B cell (primary cell): ENCODE measurements around the gene TARBP2. TPM values are rescaled to one million over a fixed set of nuclear protein-coding genes. Genes with fewer than 3 reads are reported as not detected.

Source experiments
- ATAC-seq: fragments of 200-7000 bp; cut with Tn5 transposase; one replicate; pipeline ENCODE4 v1.10.0; 2021; ENCODE audit warnings: low read depth, mild to moderate bottlenecking, moderate number of reproducible peaks, moderate library complexity
- CTCF ChIA-PET: fragments of 350-600 bp; sonication (Branson Sonifier 250); formaldehyde crosslinking; loops from one replicate; lab custom pipeline; 2021; ENCODE audit warnings: antibody characterized with exemption, inconsistent platforms; lab: Charles Lee
- POLR2A ChIA-PET: fragments of 350-600 bp; sonication (Branson Sonifier 250); formaldehyde crosslinking; loops from one replicate; lab custom pipeline; 2021; ENCODE audit warnings: antibody characterized with exemption; lab: Charles Lee
- DNase-seq: peaks from one replicate; pipeline ENCODE4 v3.0.0; 2013
- H2AFZ ChIP-seq: 2 replicates; pipeline ENCODE4 v1.6.1; 2012; ENCODE audit warnings: mild to moderate bottlenecking, low read depth, low read length; ENCODE audit not compliant: insufficient read depth, poor library complexity, severe bottlenecking
- H3K27ac ChIP-seq, 2 donors: 1 replicate in 1 of 2; 2 replicates in 1 of 2; pipeline ENCODE4 v1.5.1; 2012 to 2013; ENCODE audit warnings: low read length in 2 of 2, mild to moderate bottlenecking in 2 of 2, moderate library complexity in 1 of 2
- H3K27me3 ChIP-seq, 4 experiments: fragments of 200-600 bp in 1 of 4; sonication (generic) in 1 of 4; replicated peaks in 1 of 4; 1 replicate in 2 of 4; 2 replicates in 2 of 4; pipeline versions ENCODE4 v1.6.1 to v1.7.0; 2013 to 2016; ENCODE audit warnings: low read length in 3 of 4, mild to moderate bottlenecking in 2 of 4, mixed read lengths in 1 of 4, moderate library complexity in 1 of 4; ENCODE audit not compliant: insufficient read depth in 4 of 4, control insufficient read depth in 3 of 4; ENCODE audit errors: control extremely low read depth in 1 of 4
- H3K36me3 ChIP-seq, 2 experiments: replicated peaks in 1 of 2; 1 replicate in 1 of 2; 2 replicates in 1 of 2; pipeline versions ENCODE4 v1.6.1 to v1.7.1; 2013; ENCODE audit warnings: low read length in 1 of 2; ENCODE audit not compliant: insufficient read depth in 2 of 2, control insufficient read depth in 1 of 2; ENCODE audit errors: control extremely low read depth in 1 of 2, extremely low read depth in 1 of 2
- H3K4me1 ChIP-seq, 2 donors: fragments of 200-600 bp in 1 of 2; sonication (generic) in 1 of 2; 1 replicate in 1 of 2; 2 replicates in 1 of 2; pipeline versions ENCODE4 v1.5.1 to v1.6.1; 2013 to 2017; ENCODE audit warnings: low read length in 2 of 2; ENCODE audit not compliant: control insufficient read depth in 2 of 2, insufficient read depth in 2 of 2
- H3K4me2 ChIP-seq: replicated peaks from 2 replicates; pipeline ENCODE3; 2012; ENCODE audit warnings: mild to moderate bottlenecking, low read depth, low read length; ENCODE audit not compliant: poor library complexity, severe bottlenecking
- H3K4me3 ChIP-seq, 5 experiments: fragments of 200-600 bp in 1 of 5; sonication (generic) in 1 of 5; 1 replicate in 3 of 5; 2 replicates in 2 of 5; pipeline versions ENCODE4 v1.5.1 to v1.7.0; 2011 to 2016; ENCODE audit warnings: low read length in 4 of 5, mild to moderate bottlenecking in 4 of 5, low read depth in 2 of 5, control low read depth in 1 of 5, moderate library complexity in 1 of 5; ENCODE audit not compliant: insufficient read depth in 1 of 5; ENCODE audit errors: control extremely low read depth in 1 of 5, extremely low read depth in 1 of 5
- H3K79me2 ChIP-seq: fragments of 200-600 bp; sonication (generic); one replicate; pipeline ENCODE4 v1.6.0; 2016; ENCODE audit warnings: low read length; ENCODE audit not compliant: control insufficient read depth, insufficient read depth
- H3K9ac ChIP-seq: fragments of 200-600 bp; sonication (generic); 2 replicates; pipeline ENCODE4 v1.6.1; 2017; ENCODE audit warnings: mild to moderate bottlenecking, low read length, moderate library complexity
- H3K9me3 ChIP-seq, 3 donors: one replicate each; pipeline versions ENCODE4 v1.6.1 to v1.7.1; 2013; ENCODE audit warnings: low read length in 2 of 3; ENCODE audit not compliant: control insufficient read depth in 2 of 3, insufficient read depth in 1 of 3; ENCODE audit errors: control extremely low read depth in 1 of 3
- H4K20me1 ChIP-seq: 2 replicates; pipeline ENCODE4 v1.6.0; 2012; ENCODE audit warnings: mild to moderate bottlenecking, low read length; ENCODE audit not compliant: insufficient read depth, control insufficient read depth, poor library complexity, severe bottlenecking
- H3K27ac Mint-ChIP-seq: one replicate; pipeline ENCODE4 v1.8.0; 2021; ENCODE audit warnings: mixed read lengths
- H3K27me3 Mint-ChIP-seq: one replicate; pipeline ENCODE4 v1.8.0; 2021; ENCODE audit warnings: mixed read lengths
- H3K4me1 Mint-ChIP-seq: one replicate; pipeline ENCODE4 v1.8.0; 2021; ENCODE audit warnings: mixed read lengths
- H3K4me3 Mint-ChIP-seq: one replicate; pipeline ENCODE4 v1.8.0; 2021; ENCODE audit warnings: mixed read lengths
- H3K9me3 Mint-ChIP-seq: one replicate; pipeline ENCODE4 v1.8.0; 2022; ENCODE audit warnings: mixed read lengths; ENCODE audit not compliant: insufficient read depth
- CTCF ChIP-seq: fragments of 200-600 bp; IDR thresholded peaks from one replicate; pipeline ENCODE4 v1.8.0; 2022; ENCODE audit warnings: antibody characterized with exemption, mild to moderate bottlenecking
- EZH2 ChIP-seq: IDR thresholded peaks from 2 replicates; pipeline ENCODE4 v1.6.1; 2012; ENCODE audit warnings: borderline replicate concordance, low read depth, mild to moderate bottlenecking, moderate library complexity, low read length; ENCODE audit not compliant: insufficient read depth, poor library complexity, severe bottlenecking
- WGBS: methylation state at CpG from one replicate; pipeline ENCODE4 v1.1.5; 2013; ENCODE audit warnings: missing lambda C conversion rate; ENCODE audit not compliant: insufficient coverage; 5-methylcytosine and 5-hydroxymethylcytosine counted together
- intact Hi-C: fragments of 100-400 bp; cut with micrococcal nuclease; formaldehyde crosslinking; loops from one replicate; pipeline ENCODE4 v1.10.0; 2022
- polyA plus RNA-seq: library from polyadenylated mRNA; depleted of rRNA; stranded (reverse); fragments of >200 nt; gene quantifications from 2 replicates; pipeline ENCODE4 v1.2.3, GENCODE V29; 2012
- total RNA-seq, 2 donors: library from RNA; stranded (reverse); fragments of 120-200 nt in 1 of 2; gene quantifications; 1 replicate in 1 of 2; 2 replicates in 1 of 2; pipeline versions ENCODE4 v1.2.3 to v1.2.4, GENCODE V29; 2013 to 2022

The TARBP2 gene
- total and polyA plus RNA-seq, 2 donors (not counting 1 experiment from before 2014, with no cell fraction given) = 41.6 to 47.2 TPM

GRCh38 chr12:53467880-53468279 lies 33.2 kb upstream of the TARBP2 start:
- H4K20me1 ChIP-seq = peaks cover 87% of the 10 kb centered on the region
- Mint-ChIP-seq H3K27ac (no peak overlapping the region), H3K27me3 (no peaks in the 10 kb centered on the region), H3K9me3 (no peaks in the 10 kb centered on the region), H3K4me3 (no peak overlapping the region), H3K4me1 (peaks cover 4% of the 10 kb centered on the region)
- H3K4me1 ChIP-seq = no peaks in the 10 kb centered on the region
- ATAC-seq (no peak), DNase-seq (no peak)
- no peak overlapping the region for H3K9ac ChIP-seq
- H3K36me3 ChIP-seq = peaks cover 22 to 99% of the 10 kb centered on the region in 2 experiments
- no peak overlapping the region for H3K4me3 ChIP-seq
- H3K27ac ChIP-seq = no peak overlapping the region
- no peaks in the 10 kb centered on the region for H3K27me3 ChIP-seq
- CTCF ChIA-PET = interaction anchor here (0.6 to 1.1 kb wide), 2 partner anchors 10 to 115 kb away, joined by 3 to 4 read pairs; no protein-coding TSS in a partner anchor
- POLR2A ChIA-PET = interaction anchor here (0.6 to 0.7 kb wide), 3 partner anchors 21 to 202 kb away, joined by 3 read pairs; no protein-coding TSS in a partner anchor
- intact Hi-C loops = no loop called here
- TF ChIP-seq CTCF (no peak), EZH2 (no peak)
- 100% methylated on average over 1 of the region's 2 CpGs for WGBS
- H2AFZ ChIP-seq = no peak overlapping the region
- H3K9me3 ChIP-seq = no peaks in the 10 kb centered on the region
- peaks cover 74% of the 10 kb centered on the region for H3K79me2 ChIP-seq
- no peak overlapping the region for H3K4me2 ChIP-seq

- peaks cover 87% of the 10 kb centered on the region for H4K20me1 ChIP-seq
- H3K27ac ChIP-seq = no peak overlapping the region
- Mint-ChIP-seq H3K4me3 (no peak overlapping the region), H3K9me3 (no peaks in the 10 kb centered on the region), H3K27me3 (no peaks in the 10 kb centered on the region), H3K4me1 (peaks cover 4% of the 10 kb centered on the region), H3K27ac (no peak overlapping the region)
- ATAC-seq (no peak), DNase-seq (no peak)
- ChIA-PET POLR2A (interaction anchor here (0.6 to 0.7 kb wide), 3 partner anchors 20 to 202 kb away, joined by 3 read pairs; no protein-coding TSS in a partner anchor), CTCF (interaction anchor here (0.6 to 1.1 kb wide), 2 partner anchors 10 to 115 kb away, joined by 3 to 4 read pairs; no protein-coding TSS in a partner anchor)
- no peaks in the 10 kb centered on the region for H3K4me1 ChIP-seq
- TF ChIP-seq CTCF (no peak), EZH2 (no peak)
- H3K9ac ChIP-seq = no peak overlapping the region
- no peak overlapping the region for H3K4me3 ChIP-seq
- H3K9me3 ChIP-seq = no peaks in the 10 kb centered on the region
- no peaks in the 10 kb centered on the region for H3K27me3 ChIP-seq
- peaks cover 22 to 96% of the 10 kb centered on the region in 2 experiments for H3K36me3 ChIP-seq
- WGBS = no CpG with 5 or more reads among the region's 1 CpG
- no peak overlapping the region for H3K4me2 ChIP-seq
- H3K79me2 ChIP-seq = peaks cover 73% of the 10 kb centered on the region
- intact Hi-C loops = no loop called here
- no peak overlapping the region for H2AFZ ChIP-seq
Observed at GRCh38 chr12:53468282-53468681, 32.8 kb upstream of the TARBP2 start.
